Subcutaneous abdominal adipose tissue (tissue), 5 donors: ENCODE data around the gene SMG7.

ENCODE experiments used
- H3K27ac ChIP-seq: one replicate; pipeline ENCODE4 v1.7.0; 2013; ENCODE audit warnings: low read depth, mild to moderate bottlenecking, inconsistent platforms, low read length, moderate library complexity
- H3K27me3 ChIP-seq, 5 donors: one replicate each; pipeline ENCODE4 v1.7.0; 2013; ENCODE audit warnings: low read length in 5 of 5, inconsistent platforms in 1 of 5; ENCODE audit not compliant: control insufficient read depth in 5 of 5, insufficient read depth in 4 of 5
- H3K36me3 ChIP-seq, 5 donors: one replicate each; pipeline ENCODE4 v1.7.0; 2013; ENCODE audit warnings: low read length in 5 of 5; ENCODE audit not compliant: control insufficient read depth in 5 of 5, insufficient read depth in 5 of 5
- H3K4me1 ChIP-seq, 5 donors: one replicate each; pipeline ENCODE4 v1.7.0; 2013; ENCODE audit warnings: low read length in 5 of 5, mild to moderate bottlenecking in 3 of 5, moderate library complexity in 1 of 5; ENCODE audit not compliant: control insufficient read depth in 5 of 5, insufficient read depth in 5 of 5
- H3K4me3 ChIP-seq, 5 donors: one replicate each; pipeline ENCODE4 v1.7.0; 2013; ENCODE audit warnings: low read length in 5 of 5, low read depth in 1 of 5
- H3K9ac ChIP-seq, 5 donors: one replicate each; pipeline ENCODE4 v1.7.0; 2013; ENCODE audit warnings: low read length in 5 of 5, mild to moderate bottlenecking in 4 of 5, moderate library complexity in 3 of 5
- H3K9me3 ChIP-seq, 5 donors: one replicate each; pipeline ENCODE4 v1.7.0; 2013; ENCODE audit warnings: low read length in 5 of 5; ENCODE audit not compliant: control insufficient read depth in 5 of 5
- donor health status: healthy.
- donor health status: healthy.
- donor health status: healthy.
- donor health status: healthy.
- donor health status: healthy.

SMG7 gene

GRCh38 chr1:183595537-183595936, 123.2 kb downstream of the SMG7 start:
- Histone ChIP-seq H3K27me3 (no peaks in the 10 kb centered on the region), H3K4me1 (peaks cover 0 to 26% (median 14%) of the 10 kb centered on the region in 5 donors), H3K4me3 (no peak overlapping the region), H3K9me3 (no peaks in the 10 kb centered on the region), H3K36me3 (no peaks in the 10 kb centered on the region), H3K9ac (no peak overlapping the region), H3K27ac (no peak overlapping the region)

- Histone ChIP-seq H3K9me3 (no peaks in the 10 kb centered on the region), H3K27ac (no peak overlapping the region), H3K9ac (no peak overlapping the region), H3K27me3 (no peaks in the 10 kb centered on the region), H3K4me1 (peaks cover 0 to 23% (median 14%) of the 10 kb centered on the region in 5 donors), H3K36me3 (no peaks in the 10 kb centered on the region), H3K4me3 (no peak overlapping the region)
Observed at GRCh38 chr1:183596500-183596899, 124.2 kb downstream of the SMG7 start.

GRCh38 chr1:183597656-183598347, 125.5 kb downstream of the SMG7 start:
- H3K9me3 ChIP-seq: no peaks in the 10 kb centered on the region
- peak overlapping the region; percentile 34 for H3K27ac ChIP-seq
- no peak overlapping the region for H3K4me3 ChIP-seq
- peaks cover 0 to 16% (median 14%) of the 10 kb centered on the region in 5 donors for H3K4me1 ChIP-seq
- H3K9ac ChIP-seq: peak overlapping the region in 1 of 5 donors; percentile 28
- H3K27me3 ChIP-seq: no peaks in the 10 kb centered on the region
- no peaks in the 10 kb centered on the region for H3K36me3 ChIP-seq

- Histone ChIP-seq H3K27me3 (no peaks in the 10 kb centered on the region), H3K4me3 (no peak overlapping the region), H3K9me3 (no peaks in the 10 kb centered on the region), H3K4me1 (peaks cover 0 to 15% (median 11%) of the 10 kb centered on the region in 5 donors), H3K36me3 (no peaks in the 10 kb centered on the region), H3K27ac (no peak overlapping the region), H3K9ac (no peak overlapping the region)
Observed at GRCh38 chr1:183598386-183598785, 126.1 kb downstream of the SMG7 start.

GRCh38 chr1:183600136-183600535, 127.8 kb downstream of the SMG7 start:
- Histone ChIP-seq H3K4me1 (peaks cover 1 to 20% (median 14%) of the 10 kb centered on the region in 5 donors), H3K27me3 (peaks cover 0 to 4% (median 0%) of the 10 kb centered on the region in 5 donors), H3K27ac (no peak overlapping the region)

GRCh38 chr1:183600634-183601033, 128.3 kb downstream of the SMG7 start:
- Histone ChIP-seq H3K9me3 (no peaks in the 10 kb centered on the region), H3K27me3 (peaks cover 0 to 4% (median 0%) of the 10 kb centered on the region in 5 donors), H3K9ac (no peak overlapping the region), H3K27ac (no peak overlapping the region), H3K4me1 (peaks cover 1 to 20% (median 14%) of the 10 kb centered on the region in 5 donors), H3K4me3 (no peak overlapping the region), H3K36me3 (no peaks in the 10 kb centered on the region)

More at GRCh38 chr1:183600136-183600535, 127.8 kb downstream of the SMG7 start:
- no peaks in the 10 kb centered on the region for H3K9me3 ChIP-seq
- H3K4me3 ChIP-seq: no peak overlapping the region
- no peaks in the 10 kb centered on the region for H3K36me3 ChIP-seq
- no peak overlapping the region for H3K9ac ChIP-seq

GRCh38 chr1:183602510-183602909, 130.2 kb downstream of the SMG7 start:
- Histone ChIP-seq H3K27ac (no peak overlapping the region), H3K9ac (no peak overlapping the region)

More at GRCh38 chr1:183602510-183602909, 130.2 kb downstream of the SMG7 start:
- Histone ChIP-seq H3K9me3 (no peaks in the 10 kb centered on the region), H3K4me1 (peaks cover 1 to 25% (median 14%) of the 10 kb centered on the region in 5 donors), H3K27me3 (peaks cover 0 to 4% (median 0%) of the 10 kb centered on the region in 5 donors), H3K4me3 (no peak overlapping the region), H3K36me3 (no peaks in the 10 kb centered on the region)
